ENCODE data around the gene ZNF865.

- TF ChIP-seq CTCF (IDR thresholded peaks at IDR 0.05; ENCODE audit: insufficient read depth, low read depth, low read length) (no peak), EZH2 (IDR thresholded peaks at IDR 0.05; ENCODE audit: insufficient read depth, low read length) (no peak)
These were observed 45.3 kb downstream of the ZNF865 start for GRCh38 chr19:55650602-55651230.
